IPS DF 6.9 (cell line): ENCODE results near the gene NEFH.

Source experiments
- DNase-seq: peaks from one replicate; pipeline ENCODE4 v3.0.0-alpha.2; 2013; ENCODE audit warnings: low read depth, low spot score
- H3K27ac ChIP-seq: one replicate; pipeline ENCODE4 v1.5.1; 2013; ENCODE audit warnings: low read length, control low read depth
- H3K27me3 ChIP-seq: 2 replicates; pipeline ENCODE4 v1.6.1; 2013; ENCODE audit warnings: mild to moderate bottlenecking, low read length; ENCODE audit not compliant: control insufficient read depth, insufficient read depth
- H3K36me3 ChIP-seq: 2 replicates; pipeline ENCODE4 v1.6.1; 2013; ENCODE audit warnings: low read length; ENCODE audit not compliant: control insufficient read depth, insufficient read depth
- H3K4me1 ChIP-seq: 2 replicates; pipeline ENCODE4 v1.6.1; 2013; ENCODE audit warnings: low read length; ENCODE audit not compliant: control insufficient read depth, insufficient read depth
- H3K4me3 ChIP-seq: 2 replicates; pipeline ENCODE4 v1.5.1; 2013; ENCODE audit warnings: mild to moderate bottlenecking, low read length
- H3K9me3 ChIP-seq: 2 replicates; pipeline ENCODE4 v1.6.1; 2013; ENCODE audit warnings: low read length, inconsistent platforms; ENCODE audit not compliant: control insufficient read depth, insufficient read depth
- WGBS: extraction: QIAGEN DNeasy Blood & Tissue Kit; methylation state at CpG from one replicate; pipeline ENCODE4 v1.1.7; 2013; ENCODE audit warnings: mixed read lengths, missing lambda C conversion rate; ENCODE audit not compliant: insufficient read length, insufficient coverage; 5-methylcytosine and 5-hydroxymethylcytosine counted together

NEFH gene

DNA sequence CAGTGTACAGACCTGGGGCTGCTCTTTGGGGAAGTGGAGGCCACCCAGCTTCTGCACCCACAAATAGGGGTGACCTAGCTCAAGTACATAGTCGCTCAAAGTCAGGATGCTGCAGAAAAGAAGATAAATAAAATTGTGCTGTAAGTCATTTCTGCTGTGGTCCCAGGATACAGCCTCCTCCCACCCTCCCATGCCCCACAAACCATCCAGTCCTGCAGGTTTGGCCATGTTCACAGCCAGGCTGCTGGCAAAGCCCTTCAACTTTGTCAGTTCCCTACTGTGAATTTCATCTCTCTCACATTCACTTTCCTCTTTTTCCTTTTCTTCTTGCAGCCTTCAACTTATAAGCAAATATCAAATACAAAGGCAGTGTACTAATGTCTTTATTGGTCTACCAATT lies 40.0 kb downstream of the NEFH start:
- DNase-seq: no peak
- WGBS: no CpG with 5 or more reads among the region's 1 CpG
- no peak overlapping the region for H3K4me3 ChIP-seq
- no peaks in the 10 kb centered on the region for H3K27me3 ChIP-seq
- H3K4me1 ChIP-seq: no peaks in the 10 kb centered on the region
- H3K9me3 ChIP-seq: no peaks in the 10 kb centered on the region
- H3K36me3 ChIP-seq: peaks cover 32% of the 10 kb centered on the region
- no peak overlapping the region for H3K27ac ChIP-seq

DNA sequence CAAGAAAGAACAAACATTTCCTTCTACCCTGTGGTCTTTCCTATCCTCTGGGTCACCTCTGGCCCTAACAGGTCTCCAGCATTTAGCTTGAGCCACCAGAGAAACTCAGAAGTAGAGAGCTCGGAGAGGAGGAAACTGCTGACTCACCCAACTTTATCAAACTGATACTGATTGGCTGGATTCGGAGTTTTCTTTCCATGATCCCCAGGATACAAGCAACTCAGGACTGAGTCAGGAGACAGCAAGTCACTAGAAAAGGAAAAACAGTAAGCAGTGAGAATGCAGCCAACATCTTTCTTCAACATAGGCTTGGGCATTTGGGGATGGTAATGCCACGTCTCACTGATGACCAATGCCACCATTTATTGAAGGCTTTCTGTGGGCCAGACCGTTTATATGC lies 40.8 kb downstream of the NEFH start:
- Histone ChIP-seq H3K4me1 (no peaks in the 10 kb centered on the region), H3K27ac (no peak overlapping the region), H3K9me3 (no peaks in the 10 kb centered on the region), H3K36me3 (peaks cover 36% of the 10 kb centered on the region), H3K4me3 (no peak overlapping the region), H3K27me3 (no peaks in the 10 kb centered on the region)
- DNase-seq: no peak
- no CpG with 5 or more reads among the region's 4 CpGs for WGBS

DNA sequence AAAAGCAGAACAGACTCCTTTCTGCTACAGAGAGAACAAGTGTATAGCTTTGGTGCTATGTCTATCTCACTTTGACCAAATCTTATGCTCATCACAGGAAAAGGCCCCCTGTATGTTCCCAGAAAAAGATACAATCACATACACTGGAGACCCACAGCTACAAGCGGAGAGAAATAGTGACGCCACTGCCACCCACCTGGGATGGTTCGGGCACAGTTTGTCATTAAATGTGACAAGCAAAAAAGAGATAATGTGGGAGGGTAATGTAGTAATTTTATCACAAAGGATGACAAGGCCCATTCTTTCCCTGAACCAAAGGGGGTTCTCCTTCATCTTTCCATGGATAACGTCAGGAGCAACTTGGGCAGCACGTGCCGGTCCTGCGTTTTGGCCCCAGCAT lies 41.5 kb downstream of the NEFH start:
- H3K27me3 ChIP-seq: no peaks in the 10 kb centered on the region
- peaks cover 37% of the 10 kb centered on the region for H3K36me3 ChIP-seq
- H3K9me3 ChIP-seq: no peaks in the 10 kb centered on the region
- H3K4me3 ChIP-seq: no peak overlapping the region
- no peak overlapping the region for H3K27ac ChIP-seq
- no peaks in the 10 kb centered on the region for H3K4me1 ChIP-seq
- no peak for DNase-seq
- no CpG with 5 or more reads among the region's 7 CpGs for WGBS

DNA sequence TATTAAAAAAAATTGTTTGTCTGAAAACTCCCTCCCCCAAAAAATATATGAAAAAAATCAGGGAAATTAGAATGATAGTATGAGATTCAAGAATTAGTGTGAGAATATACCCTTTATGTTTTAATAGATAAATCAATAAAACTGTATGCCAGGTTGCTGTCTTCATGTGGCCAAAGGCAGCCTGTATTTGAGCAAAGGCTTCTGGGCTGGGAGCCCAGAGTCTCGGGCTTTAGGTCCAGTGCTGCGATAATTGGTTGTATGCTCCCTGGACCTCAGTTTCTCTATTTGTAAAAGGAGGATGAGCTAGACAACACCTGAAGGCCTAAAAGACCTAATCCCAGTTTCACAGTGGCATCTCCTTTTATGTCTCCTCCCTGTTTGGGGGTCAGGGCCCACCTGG lies 43.7 kb downstream of the NEFH start:
- no CpG with 5 or more reads among the region's 2 CpGs for WGBS
- Histone ChIP-seq H3K9me3 (no peaks in the 10 kb centered on the region), H3K4me1 (no peaks in the 10 kb centered on the region), H3K36me3 (peaks cover 27% of the 10 kb centered on the region), H3K27ac (no peak overlapping the region), H3K4me3 (no peak overlapping the region), H3K27me3 (no peaks in the 10 kb centered on the region)
- no peak for DNase-seq

DNA sequence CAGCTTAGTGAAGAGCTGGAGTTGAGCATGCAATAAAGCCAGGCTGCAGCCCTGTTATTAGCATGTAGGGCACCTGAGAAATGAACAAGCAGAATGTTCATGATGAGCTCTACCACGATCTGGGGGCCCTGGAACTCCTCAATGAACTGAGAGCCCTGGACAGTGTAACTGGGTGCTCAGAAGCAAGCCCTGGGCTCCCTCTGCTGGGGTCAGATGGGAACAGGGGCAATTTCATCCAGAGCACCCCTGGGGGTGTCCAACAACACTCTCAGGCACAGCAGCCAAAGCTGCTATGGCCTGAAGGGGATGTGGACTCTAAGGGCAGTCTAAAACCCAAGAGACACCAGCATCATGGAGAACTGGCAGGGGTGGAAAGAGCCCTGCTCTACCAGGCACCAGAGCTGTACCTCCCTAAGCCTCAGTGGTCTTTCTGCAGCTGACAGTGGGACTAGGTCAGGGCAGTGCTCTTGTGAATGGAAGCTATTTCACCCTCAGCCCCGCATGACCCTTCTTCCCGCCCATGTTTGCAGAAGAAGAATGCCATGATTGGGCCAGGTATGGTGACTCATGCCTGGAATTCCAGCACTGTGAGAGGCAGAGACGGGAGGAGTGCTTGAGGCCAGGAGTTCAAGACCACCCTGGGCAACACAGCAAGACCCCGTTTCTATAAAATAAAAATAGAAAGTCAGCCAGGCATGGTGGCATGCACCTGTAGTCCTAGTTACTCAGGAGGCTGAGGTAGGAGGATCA lies 44.6 kb downstream of the NEFH start:
- Histone ChIP-seq H3K27ac (no peak overlapping the region), H3K9me3 (no peaks in the 10 kb centered on the region), H3K36me3 (peaks cover 25% of the 10 kb centered on the region), H3K4me1 (no peaks in the 10 kb centered on the region), H3K27me3 (no peaks in the 10 kb centered on the region), H3K4me3 (no peak overlapping the region)
- DNase-seq: peak; percentile 9
- no CpG with 5 or more reads among the region's 5 CpGs for WGBS

DNA sequence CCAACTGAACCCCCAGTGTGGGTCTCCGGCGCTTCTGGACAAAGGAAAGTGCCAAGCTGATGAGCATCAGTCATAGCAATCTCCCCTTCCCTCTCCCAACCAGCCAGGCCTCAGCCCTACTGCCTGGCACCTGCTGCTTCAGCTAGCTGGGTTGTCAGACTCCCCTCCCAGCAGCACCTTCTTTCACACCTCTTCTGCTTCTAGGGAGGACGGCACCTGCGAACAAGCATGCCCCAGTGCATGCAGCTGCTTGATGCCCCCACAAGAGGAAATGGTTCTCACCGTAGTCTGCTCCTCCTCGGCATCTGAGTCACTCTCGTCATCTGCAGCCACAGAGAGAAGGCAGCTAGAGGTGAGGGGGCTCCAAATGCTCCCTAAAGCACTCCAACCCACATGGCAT lies 48.1 kb downstream of the NEFH start:
- no peak for DNase-seq
- H3K27me3 ChIP-seq: no peaks in the 10 kb centered on the region
- H3K27ac ChIP-seq: no peak overlapping the region
- H3K4me3 ChIP-seq: no peak overlapping the region
- no peaks in the 10 kb centered on the region for H3K4me1 ChIP-seq
- H3K9me3 ChIP-seq: no peaks in the 10 kb centered on the region
- WGBS: no CpG with 5 or more reads among the region's 7 CpGs
- H3K36me3 ChIP-seq: peaks cover 32% of the 10 kb centered on the region

DNA sequence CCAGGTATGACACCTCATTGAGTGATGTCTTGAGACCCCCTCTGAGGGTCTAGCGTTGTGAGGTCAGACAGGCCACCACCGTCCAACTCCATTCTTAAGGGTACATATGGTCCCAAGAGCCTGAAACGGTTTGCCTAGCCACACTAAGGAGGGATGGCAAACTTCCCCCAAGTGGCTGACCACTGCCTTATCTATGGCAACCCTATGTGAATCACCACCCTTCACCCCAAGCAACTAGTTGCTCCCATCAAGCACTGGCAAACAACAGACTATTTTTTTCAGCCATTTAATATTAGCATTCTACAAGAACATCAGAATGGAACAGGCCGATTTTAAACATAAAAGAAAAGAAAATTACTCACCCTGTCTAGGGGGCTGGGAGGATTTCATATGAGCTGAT lies 50.7 kb downstream of the NEFH start:
- no peaks in the 10 kb centered on the region for H3K4me1 ChIP-seq
- H3K36me3 ChIP-seq: peaks cover 22% of the 10 kb centered on the region
- H3K27me3 ChIP-seq: no peaks in the 10 kb centered on the region
- H3K4me3 ChIP-seq: no peak overlapping the region
- H3K9me3 ChIP-seq: no peaks in the 10 kb centered on the region
- no CpG with 5 or more reads among the region's 4 CpGs for WGBS
- DNase-seq: no peak
- H3K27ac ChIP-seq: no peak overlapping the region

DNA sequence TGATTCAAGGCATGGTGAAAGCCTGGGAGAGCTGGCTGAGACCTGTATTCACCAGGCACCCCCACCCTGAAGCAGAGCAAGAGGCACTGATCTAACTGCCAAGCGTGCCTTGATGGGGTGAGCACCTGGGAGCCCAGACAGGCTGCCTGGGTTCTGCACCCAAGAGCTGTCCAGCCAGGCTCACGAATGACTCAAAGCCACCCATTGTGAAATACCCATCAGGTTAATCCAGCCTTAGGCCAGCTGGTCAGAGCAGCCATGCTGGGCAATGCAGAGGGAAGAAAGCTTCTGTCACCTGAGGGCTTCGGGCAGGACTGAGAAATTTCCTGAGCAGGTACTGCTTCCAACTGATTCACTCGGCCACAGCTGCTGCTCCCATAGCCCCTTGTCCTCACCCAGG lies 51.4 kb downstream of the NEFH start:
- Histone ChIP-seq H3K4me1 (no peaks in the 10 kb centered on the region), H3K27me3 (no peaks in the 10 kb centered on the region), H3K4me3 (no peak overlapping the region), H3K36me3 (peaks cover 20% of the 10 kb centered on the region), H3K27ac (no peak overlapping the region), H3K9me3 (no peaks in the 10 kb centered on the region)
- no CpG with 5 or more reads among the region's 4 CpGs for whole genome bisulfite sequencing
- DNase-seq: no peak

DNA sequence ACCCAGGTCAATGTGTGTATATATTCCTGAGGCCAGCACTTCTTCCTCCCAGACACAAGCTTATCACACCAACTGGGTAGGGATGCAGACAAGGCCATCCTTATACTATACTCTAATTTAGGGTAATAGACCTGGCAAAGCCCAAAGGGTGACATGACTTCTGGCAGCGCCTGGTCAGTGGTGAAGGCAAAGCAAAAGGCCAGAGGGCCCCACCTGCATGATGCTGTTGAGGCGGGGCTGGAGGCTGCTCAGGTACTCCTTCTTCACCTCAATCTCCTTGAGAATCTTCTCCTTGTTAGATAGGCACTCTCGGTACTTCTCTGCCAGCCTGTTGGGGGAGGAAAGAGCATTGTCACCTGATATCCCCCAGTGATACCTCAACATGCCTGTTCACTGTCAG lies 56.4 kb downstream of the NEFH start:
- H3K27me3 ChIP-seq: no peaks in the 10 kb centered on the region
- DNase-seq: no peak
- WGBS: no CpG with 5 or more reads among the region's 3 CpGs
- H3K27ac ChIP-seq: no peak overlapping the region
- H3K9me3 ChIP-seq: no peaks in the 10 kb centered on the region
- H3K36me3 ChIP-seq: peaks cover 10% of the 10 kb centered on the region; the same call in 1 of the 2 replicates
- H3K4me1 ChIP-seq: no peaks in the 10 kb centered on the region
- no peak overlapping the region for H3K4me3 ChIP-seq

DNA sequence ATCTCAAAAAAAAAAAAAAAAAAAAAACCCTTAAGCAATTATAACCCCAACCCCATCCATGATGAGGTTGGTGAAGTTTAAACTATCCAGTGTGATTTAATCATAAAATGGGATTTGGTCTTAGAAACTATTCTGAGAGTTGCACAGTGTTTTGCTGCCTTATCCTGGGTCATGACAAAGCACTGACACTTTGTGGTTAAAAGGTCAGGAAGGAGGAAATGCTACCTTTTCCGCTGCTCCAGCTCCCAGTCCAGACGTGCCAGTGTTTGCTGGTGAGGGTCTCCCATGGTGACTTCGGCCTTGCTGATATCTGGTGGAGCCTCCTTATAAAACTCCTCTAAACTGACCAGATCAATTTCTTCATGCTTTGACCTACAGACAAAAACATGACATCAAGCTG lies 59.1 kb downstream of the NEFH start:
- H3K36me3 ChIP-seq: peaks cover 11% of the 10 kb centered on the region; the same call in 1 of the 2 replicates
- H3K27ac ChIP-seq: no peak overlapping the region
- no peak for DNase-seq
- H3K4me3 ChIP-seq: no peak overlapping the region
- H3K4me1 ChIP-seq: no peaks in the 10 kb centered on the region
- H3K9me3 ChIP-seq: no peaks in the 10 kb centered on the region
- no CpG with 5 or more reads among the region's 3 CpGs for WGBS
- no peaks in the 10 kb centered on the region for H3K27me3 ChIP-seq
